Kidney (tissue), 14 donors: ENCODE data around the gene PLEKHG5. TPM values are rescaled to one million over a fixed set of nuclear protein-coding genes. Genes with fewer than 3 reads are reported as not detected.

ENCODE experiments used
- DNase-seq, 5 donors: peaks; one replicate each; pipeline ENCODE4 v3.0.0-alpha.2; 2013 to 2020
- FAIRE-seq: peaks from 2 replicates; lab custom pipeline; 2012; peaks lifted over from hg19 to GRCh38; lab: Jason Lieb, UNC
- H3K27ac ChIP-seq, 2 donors: one replicate each; pipeline ENCODE4 v1.7.0; 2013; ENCODE audit warnings: low read depth in 2 of 2, low read length in 2 of 2, inconsistent platforms in 1 of 2
- H3K27me3 ChIP-seq: one replicate; pipeline ENCODE4 v1.7.1; 2013; ENCODE audit warnings: low read length, inconsistent platforms; ENCODE audit not compliant: control insufficient read depth, insufficient read depth
- H3K36me3 ChIP-seq, 3 donors: one replicate each; pipeline versions ENCODE4 v1.7.0 to v1.7.1; 2013; ENCODE audit warnings: low read length in 3 of 3, control low read depth in 1 of 3, inconsistent platforms in 1 of 3; ENCODE audit not compliant: insufficient read depth in 3 of 3, control insufficient read depth in 2 of 3
- H3K4me1 ChIP-seq, 3 donors: one replicate each; pipeline versions ENCODE4 v1.7.0 to v1.7.1; 2013; ENCODE audit warnings: low read length in 3 of 3, inconsistent platforms in 1 of 3, low read depth in 1 of 3; ENCODE audit not compliant: control insufficient read depth in 2 of 3, insufficient read depth in 2 of 3
- H3K4me3 ChIP-seq, 3 donors: one replicate each; pipeline versions ENCODE4 v1.7.0 to v1.8.1; 2013; ENCODE audit warnings: low read length in 3 of 3, control low read depth in 1 of 3, inconsistent platforms in 1 of 3
- H3K9ac ChIP-seq, 3 donors: one replicate each; pipeline versions ENCODE4 v1.7.0 to v1.7.1; 2013; ENCODE audit warnings: low read length in 3 of 3, control low read depth in 1 of 3, inconsistent platforms in 1 of 3
- H3K9me3 ChIP-seq, 3 donors: one replicate each; pipeline versions ENCODE4 v1.7.0 to v1.7.1; 2013; ENCODE audit warnings: low read length in 3 of 3, control low read depth in 1 of 3, inconsistent platforms in 1 of 3; ENCODE audit not compliant: control insufficient read depth in 2 of 3, insufficient read depth in 1 of 3
- CTCF ChIP-seq: IDR thresholded peaks from 3 replicates; pipeline ENCODE4 v1.5.1; 2012; ENCODE audit warnings: mild to moderate bottlenecking, moderate library complexity, borderline replicate concordance; ENCODE audit not compliant: insufficient read depth; ENCODE audit errors: extremely low read depth
- intact Hi-C: fragments of 100-400 bp; cut with DNase I; formaldehyde crosslinking; loops from one replicate; pipeline ENCODE4 v1.11.1; 2022
- polyA plus RNA-seq: library from polyadenylated mRNA; stranded (reverse); fragments of 350-450 nt; fragmentation: Illumina TruSeq; extraction: RNeasy Lipid Tissue Mini Kit (QIAGEN cat#74804); gene quantifications from one replicate; pipeline ENCODE4 v1.2.3, GENCODE V29; 2014; ENCODE audit warnings: low read depth, low replicate concordance; ENCODE audit not compliant: insufficient read depth
- total RNA-seq: library from RNA; stranded (reverse); fragmentation: NEBNext Ultra II Directional; extraction: Animal tissue kit (Norgen Biotek cat#: 25700); gene quantifications from one replicate; pipeline ENCODE4 v1.2.1, GENCODE V29; 2021
- donor health status: control.
- donor health status: control.
- donor health status: control.
- donor health status: control.
- donor health status: control.
- donor health status: DM: yes; HTN: yes; CAD: no.
- donor health status: Normal renal cell carcinoma (clear cell type).

PLEKHG5 gene
- total and polyA plus RNA-seq, 2 donors from 2014 or later = 4.4 to 14.0 TPM

GRCh38 chr1:6489799-6490180 is 1.7 kb downstream of the PLEKHG5 start:
- Histone ChIP-seq H3K4me3 (peak overlapping the region in 2 of 3 donors; percentile 33 to 73), H3K9me3 (no peaks in the 10 kb centered on the region), H3K27me3 (no peaks in the 10 kb centered on the region), H3K4me1 (peaks cover 0 to 22% (median 0%) of the 10 kb centered on the region in 3 donors), H3K27ac (no peak overlapping the region), H3K9ac (peak overlapping the region in 1 of 3 donors; percentile 29), H3K36me3 (no peaks in the 10 kb centered on the region)
- no peak for FAIRE-seq
- TF ChIP-seq CTCF = peak; percentile 77
- intact Hi-C loops = no loop called here
- peak in 4 of 5 donors; percentile 83 to 91 (median 88) for DNase-seq

- peaks cover 0 to 22% (median 0%) of the 10 kb centered on the region in 3 donors for H3K4me1 ChIP-seq
- no peaks in the 10 kb centered on the region for H3K27me3 ChIP-seq
- no peaks in the 10 kb centered on the region for H3K36me3 ChIP-seq
- FAIRE-seq (no peak), DNase-seq (no peak)
- no peak overlapping the region for H3K27ac ChIP-seq
- no peaks in the 10 kb centered on the region for H3K9me3 ChIP-seq
- no peak overlapping the region for H3K4me3 ChIP-seq
- H3K9ac ChIP-seq = no peak overlapping the region
- no peak for TF ChIP-seq CTCF
- intact Hi-C loops = no loop called here
Observed at GRCh38 chr1:6489383-6489765, 2.1 kb downstream of the PLEKHG5 start.

GRCh38 chr1:6488602-6489382 is 2.7 kb downstream of the PLEKHG5 start:
- no peak overlapping the region for H3K4me3 ChIP-seq
- peak in 4 of 5 donors; percentile 64 to 88 (median 70) for DNase-seq
- H3K27me3 ChIP-seq = no peaks in the 10 kb centered on the region
- no peak overlapping the region for H3K9ac ChIP-seq
- H3K36me3 ChIP-seq = no peaks in the 10 kb centered on the region
- H3K4me1 ChIP-seq = peaks cover 0 to 22% (median 0%) of the 10 kb centered on the region in 3 donors
- no peak for TF ChIP-seq CTCF
- H3K9me3 ChIP-seq = no peaks in the 10 kb centered on the region
- no peak for FAIRE-seq
- intact Hi-C loops = no loop called here
- no peak overlapping the region for H3K27ac ChIP-seq
